Motor neuron (in vitro differentiated cells): Measurements from ENCODE around the gene ASGR1. TPM values are rescaled to one million over a fixed set of nuclear protein-coding genes. Genes with fewer than 3 reads are reported as not detected.
A peak's percentile ranks its signal among the peaks of the same experiment; 100 is the strongest.

ENCODE experiments used
- ATAC-seq, 8 experiments: fragments of 200-7000 bp; cut with Tn5 transposase; replicated peaks in 6 of 8; 2 replicates each; pipeline ENCODE4 v1.8.0; 2021; ENCODE audit warnings: mild to moderate bottlenecking in 8 of 8, moderate library complexity in 8 of 8
- H3K27ac ChIP-seq, 2 donors: fragments of 250-450 bp; sonication (Bioruptor Pico); 2 replicates each; pipeline ENCODE4 v1.9.0; 2021; ENCODE audit warnings: antibody characterized with exemption in 2 of 2, mild to moderate bottlenecking in 2 of 2, moderate library complexity in 1 of 2
- H3K4me1 ChIP-seq, 2 donors: fragments of 250-450 bp; sonication (Bioruptor Pico); replicated peaks in 1 of 2; 2 replicates each; pipeline ENCODE4 v1.6.1; 2021; ENCODE audit warnings: antibody characterized with exemption in 2 of 2, mild to moderate bottlenecking in 2 of 2, moderate library complexity in 1 of 2
- H3K4me3 ChIP-seq, 5 donors: fragments of 250-450 bp; sonication (Bioruptor Pico); 2 replicates each; pipeline ENCODE4 v1.9.0; 2021; ENCODE audit warnings: antibody characterized with exemption in 5 of 5, mild to moderate bottlenecking in 5 of 5, moderate library complexity in 4 of 5
- WGBS, 10 experiments: fragments of 450-650 bp; shearing (Covaris generic); methylation state at CpG; one replicate each; pipeline ENCODE4 v1.0.0; 2022; 5-methylcytosine and 5-hydroxymethylcytosine counted together
- in situ Hi-C, 9 experiments: fragments of 400-800 bp; cut with MboI; loops; one replicate each; pipeline ENCODE4 v1.15.0; 2021; ENCODE audit warnings: low sequenced_read_pairs in 9 of 9, low pct_unique_long_range_greater_than_20kb in 2 of 9; ENCODE audit not compliant: unreplicated experiment in 9 of 9
- total RNA-seq, 8 experiments: library from RNA; unstranded; fragments of 300-600 nt; gene quantifications; 2 replicates each; pipeline versions ENCODE4 v1.2.3 to v1.2.4, GENCODE V29; 2022

Gene ASGR1
- total RNA-seq, 8 experiments from 2014 or later: 1.4 to 26.7 (median 10.1) TPM

DNA sequence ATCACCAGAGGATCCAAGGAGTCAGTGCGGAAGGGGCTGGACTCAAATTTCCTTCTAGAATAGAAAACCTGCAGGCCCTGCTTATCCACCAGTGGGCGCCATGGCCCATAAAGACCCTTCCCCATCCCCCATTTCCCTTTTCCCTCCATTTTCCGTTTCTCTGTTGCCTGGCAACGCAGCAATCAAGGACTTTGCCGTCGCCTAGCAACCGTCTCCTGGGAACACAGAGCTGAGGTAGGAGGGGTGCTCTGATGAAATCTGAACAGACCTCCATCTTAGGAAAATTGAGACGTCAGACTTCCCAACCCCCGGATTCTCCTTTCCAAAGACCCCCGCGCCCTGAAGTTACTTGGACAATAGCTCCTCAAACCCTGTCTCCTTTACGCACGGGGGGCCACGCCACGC lies 34.7 kb upstream of the ASGR1 start:
- peaks cover 30 to 34% of the 10 kb centered on the region in 2 donors for H3K4me1 ChIP-seq
- WGBS, 10 experiments: 0 to 4% (median 0%) methylated on average over 1 to 10 of the region's 15 CpGs; no CpG with 5 or more reads in 4 of the 10 experiments
- peak; percentile 6 to 49 (median 32) for ATAC-seq

GRCh38 chr17:7211491-7212273 lies 32.5 kb upstream of the ASGR1 start:
- WGBS, 10 experiments: 0 to 43% (median 24%) methylated on average over 1 to 6 of the region's 37 CpGs; no CpG with 5 or more reads in 6 of the 10 experiments
- Histone ChIP-seq H3K27ac (no peak overlapping the region), H3K4me3 (peak overlapping the region in 4 of 5 donors; percentile 9 to 25 (median 18)), H3K4me1 (peaks cover 45% of the 10 kb centered on the region in 2 donors)
- in situ Hi-C loops: no loop called here
- ATAC-seq: no peak

More for the DNA sequence above, 34.7 kb upstream of the ASGR1 start:
- Histone ChIP-seq H3K4me3 (peak overlapping the region; percentile 53 to 62 (median 56)), H3K27ac (peak overlapping the region; percentile 96 to 98)
- in situ Hi-C loops: no loop called here

DNA sequence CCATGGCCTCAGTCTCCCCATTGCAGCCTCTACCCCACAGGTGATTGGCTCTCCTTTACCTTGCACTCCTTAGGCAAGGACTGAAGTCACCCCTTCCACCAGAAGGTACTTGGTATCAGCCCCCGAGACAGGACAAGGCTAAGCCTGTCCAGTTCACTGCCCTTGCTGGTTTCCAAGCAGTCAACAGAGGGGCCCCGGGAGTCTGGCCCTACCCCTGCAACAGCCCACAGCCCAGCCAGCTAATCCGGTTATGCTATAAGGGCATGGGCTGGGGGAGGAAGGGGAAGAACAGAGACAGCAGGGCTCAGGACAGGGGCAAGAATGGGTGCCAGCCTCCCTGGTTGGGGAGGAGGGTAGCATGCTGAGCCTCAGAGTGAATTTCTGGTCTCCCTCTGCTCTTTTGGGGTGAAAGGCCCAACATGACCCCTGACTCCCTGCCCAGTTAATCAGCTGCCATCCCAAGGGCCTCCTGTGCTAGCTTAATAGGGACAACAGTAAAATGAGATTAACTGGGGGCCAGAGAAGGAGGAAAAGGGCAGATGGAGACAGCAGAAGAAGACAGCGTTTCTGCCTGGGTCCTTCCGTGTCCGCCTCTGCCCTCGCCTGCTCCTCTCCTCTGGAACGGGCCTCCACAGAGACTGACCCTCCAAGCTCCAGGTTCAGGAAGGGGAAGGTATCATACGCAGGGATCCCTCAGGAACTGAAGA lies 29.7 kb upstream of the ASGR1 start:
- H3K27ac ChIP-seq: peak overlapping the region in 1 of 2 donors; percentile 72
- ATAC-seq: no peak
- H3K4me3 ChIP-seq: no peak overlapping the region
- in situ Hi-C loops: no loop called here
- 20 to 100% (median 80%) methylated on average over 1 to 6 of the region's 9 CpGs; no CpG with 5 or more reads in 5 of the 10 experiments for WGBS, 10 experiments
- H3K4me1 ChIP-seq: peaks cover 60 to 62% of the 10 kb centered on the region in 2 donors

GRCh38 chr17:7208027-7208571 lies 28.9 kb upstream of the ASGR1 start:
- Histone ChIP-seq H3K27ac (peak overlapping the region; percentile 50 to 72), H3K4me3 (peak overlapping the region; percentile 11 to 35 (median 27)), H3K4me1 (peaks cover 57 to 58% of the 10 kb centered on the region in 2 donors)
- no CpG with 5 or more reads among the region's 21 CpGs for WGBS, 10 experiments
- in situ Hi-C loops: no loop called here
- peak in 5 of 8 experiments; percentile 25 to 55 (median 50) for ATAC-seq

GRCh38 chr17:7207120-7208001 lies 28.2 kb upstream of the ASGR1 start:
- in situ Hi-C loops: no loop called here
- H3K4me3 ChIP-seq: peak overlapping the region; percentile 11 to 35 (median 27)
- H3K27ac ChIP-seq: peak overlapping the region; percentile 50 to 72
- 40 to 60% (median 53%) methylated on average over 1 to 2 of the region's 24 CpGs; no CpG with 5 or more reads in 6 of the 10 experiments for WGBS, 10 experiments
- H3K4me1 ChIP-seq: peaks cover 51 to 54% of the 10 kb centered on the region in 2 donors
- ATAC-seq: peak in 3 of 8 experiments; percentile 0

DNA sequence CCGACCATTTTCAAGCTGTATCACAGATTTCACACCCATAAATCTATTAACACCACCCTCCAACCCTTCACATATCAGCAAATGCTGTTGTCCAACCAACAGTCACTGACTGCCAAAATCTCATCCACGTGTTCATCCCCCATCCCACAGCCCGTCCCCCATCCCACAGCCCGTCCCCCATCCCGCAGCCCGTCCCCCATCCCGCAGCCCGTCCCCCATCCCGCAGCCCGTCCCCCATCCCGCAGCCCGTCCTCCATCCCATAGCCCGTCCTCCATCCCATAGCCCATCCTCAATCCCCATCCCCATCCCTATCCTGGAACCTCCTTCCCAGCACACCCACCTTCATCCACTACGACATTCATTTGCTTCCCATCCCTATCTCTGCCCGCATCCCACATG lies 26.4 kb upstream of the ASGR1 start:
- no peak for ATAC-seq
- 20 to 86% (median 76%) methylated on average over 1 of the region's 15 CpGs; no CpG with 5 or more reads in 6 of the 10 experiments for WGBS, 10 experiments
- in situ Hi-C loops: no loop called here

DNA sequence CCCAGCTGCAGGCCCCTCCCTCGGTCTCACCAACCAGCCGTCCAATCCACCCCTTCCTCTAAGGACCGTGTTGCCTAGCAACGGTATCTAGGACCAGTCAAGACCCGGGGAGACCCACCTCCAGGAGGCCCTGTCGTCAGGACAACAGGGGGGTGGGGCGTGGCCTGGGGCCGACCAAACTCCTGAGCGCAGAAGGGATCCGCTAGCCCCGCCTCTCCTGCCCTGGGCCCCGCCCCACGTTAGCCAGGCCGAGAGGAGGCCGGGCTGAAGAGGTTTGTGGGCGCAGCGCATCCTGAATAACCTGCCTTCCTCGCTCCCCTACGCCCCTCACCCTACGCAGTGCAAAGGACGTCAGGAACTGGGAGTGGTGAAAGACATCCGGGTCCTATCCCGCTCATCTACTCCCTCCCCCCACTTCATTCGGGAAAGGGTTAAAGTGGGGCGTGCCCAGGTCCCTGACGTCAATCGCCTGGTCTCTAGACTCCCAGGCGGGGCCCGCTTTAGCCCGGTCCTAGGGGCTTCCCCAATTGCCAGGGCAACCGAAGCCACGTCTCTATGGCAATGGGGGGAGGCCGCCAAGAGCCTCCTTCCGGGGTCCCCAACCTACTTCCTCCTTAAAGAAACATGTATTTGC lies 25.8 kb upstream of the ASGR1 start:
- peak overlapping the region; percentile 25 to 40 (median 38) for H3K4me3 ChIP-seq
- peak overlapping the region; percentile 80 to 83 for H3K27ac ChIP-seq
- H3K4me1 ChIP-seq: peaks cover 41 to 44% of the 10 kb centered on the region in 2 donors
- in situ Hi-C loops: no loop called here
- 0% methylated on average over 5 to 7 of the region's 34 CpGs; no CpG with 5 or more reads in 8 of the 10 experiments for WGBS, 10 experiments
- ATAC-seq: peak; percentile 80 to 92 (median 84)

More for the DNA sequence above, 26.4 kb upstream of the ASGR1 start:
- Histone ChIP-seq H3K4me1 (peaks cover 41 to 44% of the 10 kb centered on the region in 2 donors), H3K27ac (peak overlapping the region; percentile 80 to 83), H3K4me3 (peak overlapping the region; percentile 25 to 40 (median 38))

- whole genome bisulfite sequencing, 10 experiments: 60 to 100% (median 93%) methylated on average over 1 to 5 of the region's 15 CpGs; no CpG with 5 or more reads in 7 of the 10 experiments
- Histone ChIP-seq H3K27ac (peak overlapping the region; percentile 80 to 83), H3K4me3 (peak overlapping the region; percentile 25 to 40 (median 38)), H3K4me1 (peaks cover 41 to 44% of the 10 kb centered on the region in 2 donors)
- ATAC-seq: peak in 5 of 8 experiments; percentile 1 to 17 (median 10)
- in situ Hi-C loops: no loop called here
Observed at GRCh38 chr17:7204336-7204735, 25.2 kb upstream of the ASGR1 start.

DNA sequence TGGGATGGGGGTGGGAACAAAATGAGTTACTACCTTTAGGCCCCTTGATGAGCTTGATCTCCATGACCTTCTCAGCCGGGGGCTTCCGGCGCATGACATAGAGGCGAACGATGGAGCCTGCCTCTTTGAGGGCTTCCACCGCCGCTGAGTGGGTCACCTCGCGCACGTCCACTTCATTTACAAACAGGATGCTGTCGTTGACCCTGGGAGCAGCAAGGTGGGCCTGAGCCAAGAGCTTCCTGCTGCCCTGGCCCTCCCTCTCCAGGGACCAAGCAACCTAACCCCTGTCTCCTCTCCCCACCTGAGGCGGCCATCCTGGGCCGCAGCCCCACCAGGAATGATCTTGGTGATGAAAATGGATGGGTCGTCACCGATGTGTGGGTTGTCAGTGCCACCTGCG lies 24.2 kb upstream of the ASGR1 start:
- WGBS, 10 experiments: 80 to 100% (median 88%) methylated on average over 1 to 6 of the region's 16 CpGs; no CpG with 5 or more reads in 6 of the 10 experiments
- in situ Hi-C loops: no loop called here
- no peak overlapping the region for H3K4me3 ChIP-seq
- no peak for ATAC-seq
- no peak overlapping the region for H3K27ac ChIP-seq
- H3K4me1 ChIP-seq: peaks cover 36% of the 10 kb centered on the region in 2 donors

GRCh38 chr17:7196651-7197401 lies 17.7 kb upstream of the ASGR1 start:
- Histone ChIP-seq H3K4me1 (no peaks in the 10 kb centered on the region), H3K27ac (no peak overlapping the region), H3K4me3 (no peak overlapping the region)
- WGBS, 10 experiments: 28 to 100% (median 95%) methylated on average over 1 to 8 of the region's 22 CpGs
- in situ Hi-C loops: no loop called here
- no peak for ATAC-seq

DNA sequence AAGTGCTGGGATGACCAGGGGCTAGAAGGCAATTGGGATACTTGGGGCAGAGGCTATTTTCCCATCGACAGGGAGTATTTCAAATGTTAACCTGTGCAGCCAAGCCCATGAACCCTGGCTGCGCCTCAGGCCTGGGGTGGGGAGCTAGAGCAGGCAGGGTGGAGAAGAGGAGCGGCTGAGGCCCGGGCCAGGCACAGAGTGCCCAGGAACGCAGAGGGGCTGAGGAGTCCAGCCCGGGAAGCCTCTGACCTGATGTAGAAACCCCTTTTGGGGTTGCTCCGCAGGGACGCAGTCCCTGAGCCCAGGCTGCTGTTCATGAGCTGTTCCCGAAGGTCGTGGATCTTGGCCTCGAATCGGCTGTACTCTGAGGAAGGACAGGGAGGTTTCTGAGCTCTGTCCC lies 16.8 kb upstream of the ASGR1 start:
- 90 to 100% (median 96%) methylated on average over 2 to 8 of the region's 12 CpGs; no CpG with 5 or more reads in 5 of the 10 experiments for WGBS, 10 experiments
- Histone ChIP-seq H3K4me3 (no peak overlapping the region), H3K4me1 (no peaks in the 10 kb centered on the region), H3K27ac (no peak overlapping the region)
- in situ Hi-C loops: no loop called here
- ATAC-seq: no peak
